Skeletal muscle satellite cell (primary cell): ENCODE measurements around the gene TRMU. TPM values are rescaled to one million over a fixed set of nuclear protein-coding genes. Genes with fewer than 3 reads are reported as not detected.

ENCODE experiments used
- H3K27me3 ChIP-seq: 2 replicates; pipeline ENCODE4 v1.7.0; 2013; ENCODE audit warnings: low read length; ENCODE audit not compliant: control insufficient read depth, insufficient read depth
- H3K36me3 ChIP-seq: 2 replicates; pipeline ENCODE4 v1.7.0; 2013; ENCODE audit warnings: mild to moderate bottlenecking, control low read depth, low read length; ENCODE audit not compliant: insufficient read depth
- H3K4me1 ChIP-seq: 2 replicates; pipeline ENCODE4 v1.7.0; 2013; ENCODE audit warnings: low read length; ENCODE audit not compliant: control insufficient read depth, insufficient read depth
- H3K4me2 ChIP-seq: 2 replicates; pipeline ENCODE4 v1.7.0; 2013; ENCODE audit warnings: mild to moderate bottlenecking, low read length
- H3K4me3 ChIP-seq: 2 replicates; pipeline ENCODE4 v1.7.0; 2013; ENCODE audit warnings: low read length
- H3K9ac ChIP-seq: 2 replicates; pipeline ENCODE4 v1.7.0; 2013; ENCODE audit warnings: mild to moderate bottlenecking, low read depth, low read length, moderate library complexity
- H3K9me3 ChIP-seq: replicated peaks from 2 replicates; pipeline ENCODE4 v1.7.0; 2013; ENCODE audit warnings: mild to moderate bottlenecking, control low read depth, low read length
- total RNA-seq: library from RNA; depleted of rRNA; stranded (reverse); fragments of >200 nt; gene quantifications from 2 replicates; pipeline ENCODE4 v1.2.3, GENCODE V29; 2012; rRNA removed

The TRMU gene
- 26.4 and 32.1 TPM in 2 replicates for total RNA-seq

GRCh38 chr22:46335201-46336118 lies at the start of gene TRMU:
Gene TRMU, plus strand, starts transcription at chr22:46335714. Its CDS starts 51 bp downstream, at chr22:46335765.
- H3K9me3 ChIP-seq: no peaks in the 10 kb centered on the region

GRCh38 chr22:46286006-46286405 lies 49.5 kb upstream of the TRMU start:
- no peak overlapping the region for H3K4me2 ChIP-seq
- H3K9me3 ChIP-seq: no peaks in the 10 kb centered on the region
- H3K9ac ChIP-seq: no peak overlapping the region
- no peaks in the 10 kb centered on the region for H3K4me1 ChIP-seq
- H3K36me3 ChIP-seq: peaks cover 53% of the 10 kb centered on the region
- H3K4me3 ChIP-seq: no peak overlapping the region
- no peaks in the 10 kb centered on the region for H3K27me3 ChIP-seq

More at GRCh38 chr22:46335201-46336118, at the start of gene TRMU:
- peaks cover 8% of the 10 kb centered on the region for H3K4me1 ChIP-seq
- H3K4me3 ChIP-seq: peak within 1 kb of the TSS; percentile 91
- no peaks in the 10 kb centered on the region for H3K27me3 ChIP-seq
- H3K36me3 ChIP-seq: peaks cover 27% of the 10 kb centered on the region
- H3K4me2 ChIP-seq: peak within 1 kb of the TSS; percentile 81
- H3K9ac ChIP-seq: peak within 1 kb of the TSS; percentile 94

GRCh38 chr22:46286941-46287872 lies 48.3 kb upstream of the TRMU start:
- Histone ChIP-seq H3K4me3 (no peak overlapping the region), H3K9me3 (no peaks in the 10 kb centered on the region), H3K4me1 (no peaks in the 10 kb centered on the region), H3K4me2 (no peak overlapping the region), H3K36me3 (peaks cover 45% of the 10 kb centered on the region), H3K27me3 (no peaks in the 10 kb centered on the region), H3K9ac (no peak overlapping the region)

GRCh38 chr22:46287873-46288751 lies 47.4 kb upstream of the TRMU start:
- Histone ChIP-seq H3K9ac (no peak overlapping the region), H3K4me2 (no peak overlapping the region), H3K9me3 (no peaks in the 10 kb centered on the region), H3K36me3 (peaks cover 47% of the 10 kb centered on the region), H3K4me3 (no peak overlapping the region), H3K4me1 (no peaks in the 10 kb centered on the region), H3K27me3 (no peaks in the 10 kb centered on the region)

GRCh38 chr22:46288846-46289243 lies 46.7 kb upstream of the TRMU start:
- Histone ChIP-seq H3K4me1 (no peaks in the 10 kb centered on the region), H3K9ac (no peak overlapping the region), H3K4me3 (no peak overlapping the region), H3K9me3 (no peaks in the 10 kb centered on the region), H3K4me2 (no peak overlapping the region), H3K27me3 (no peaks in the 10 kb centered on the region), H3K36me3 (peaks cover 45% of the 10 kb centered on the region)

- no peaks in the 10 kb centered on the region for H3K4me1 ChIP-seq
- no peak overlapping the region for H3K4me2 ChIP-seq
- no peak overlapping the region for H3K4me3 ChIP-seq
- H3K9ac ChIP-seq: no peak overlapping the region
- H3K9me3 ChIP-seq: no peaks in the 10 kb centered on the region
- peaks cover 40% of the 10 kb centered on the region for H3K36me3 ChIP-seq
- H3K27me3 ChIP-seq: no peaks in the 10 kb centered on the region
Observed at GRCh38 chr22:46289244-46289891, 46.1 kb upstream of the TRMU start.

GRCh38 chr22:46290121-46290842 lies 45.2 kb upstream of the TRMU start:
- H3K4me1 ChIP-seq: no peaks in the 10 kb centered on the region
- H3K9me3 ChIP-seq: no peaks in the 10 kb centered on the region
- no peaks in the 10 kb centered on the region for H3K27me3 ChIP-seq
- peaks cover 33% of the 10 kb centered on the region for H3K36me3 ChIP-seq
- no peak overlapping the region for H3K4me3 ChIP-seq
- no peak overlapping the region for H3K9ac ChIP-seq
- no peak overlapping the region for H3K4me2 ChIP-seq

GRCh38 chr22:46290843-46291785 lies 44.4 kb upstream of the TRMU start:
- Histone ChIP-seq H3K4me1 (peaks cover 6% of the 10 kb centered on the region), H3K36me3 (peaks cover 31% of the 10 kb centered on the region)

GRCh38 chr22:46292173-46292572 lies 43.3 kb upstream of the TRMU start:
- H3K4me2 ChIP-seq: no peak overlapping the region
- H3K36me3 ChIP-seq: peaks cover 24% of the 10 kb centered on the region
- no peaks in the 10 kb centered on the region for H3K9me3 ChIP-seq
- no peak overlapping the region for H3K9ac ChIP-seq
- H3K4me1 ChIP-seq: peaks cover 10% of the 10 kb centered on the region
- H3K4me3 ChIP-seq: no peak overlapping the region
- H3K27me3 ChIP-seq: no peaks in the 10 kb centered on the region

More at GRCh38 chr22:46290843-46291785, 44.4 kb upstream of the TRMU start:
- Histone ChIP-seq H3K27me3 (no peaks in the 10 kb centered on the region), H3K4me3 (no peak overlapping the region), H3K9ac (no peak overlapping the region), H3K4me2 (no peak overlapping the region), H3K9me3 (no peaks in the 10 kb centered on the region)
